B cell (primary cell): ENCODE results near the gene NRP1.

Experiments used
- CTCF ChIP-seq: fragments of 200-600 bp; IDR thresholded peaks from one replicate; pipeline ENCODE4 v1.8.0; 2022; ENCODE audit warnings: antibody characterized with exemption, mild to moderate bottlenecking
- EZH2 ChIP-seq: IDR thresholded peaks from 2 replicates; pipeline ENCODE4 v1.6.1; 2012; ENCODE audit warnings: borderline replicate concordance, low read depth, mild to moderate bottlenecking, moderate library complexity, low read length; ENCODE audit not compliant: insufficient read depth, poor library complexity, severe bottlenecking

GRCh38 chr10:33245343-33245742, 89.1 kb downstream of the NRP1 start:
- TF ChIP-seq CTCF (no peak), EZH2 (no peak)
